Gastrocnemius medialis (tissue), 4 donors: Measurements from ENCODE around the gene DCAF4.
"Not testable (repeated sequence)": the region's sequence is repeated elsewhere in the genome, so short reads cannot be mapped to it uniquely, and the experiment has no call there.

Experiments used
- POLR2A ChIP-seq, 2 donors: fragments of 450-650 bp; IDR thresholded peaks; one replicate each; pipeline ENCODE4 v1.6.1; 2017; ENCODE audit warnings: antibody characterized with exemption in 2 of 2, mild to moderate bottlenecking in 2 of 2, moderate library complexity in 2 of 2
- TF ChIP-seq, protein P1 (sequence below), 5 experiments: fragments of 450-650 bp in 3 of 5; fragments of 200-600 bp in 2 of 5; sonication (generic) in 2 of 5; IDR thresholded peaks in 4 of 5; conservative IDR thresholded peaks in 1 of 5; 1 replicate in 4 of 5; 2 replicates in 1 of 5; pipeline ENCODE4 v1.5.1; 2016 to 2019; ENCODE audit warnings: antibody characterized with exemption in 5 of 5, mild to moderate bottlenecking in 3 of 5, moderate library complexity in 3 of 5

DNA sequence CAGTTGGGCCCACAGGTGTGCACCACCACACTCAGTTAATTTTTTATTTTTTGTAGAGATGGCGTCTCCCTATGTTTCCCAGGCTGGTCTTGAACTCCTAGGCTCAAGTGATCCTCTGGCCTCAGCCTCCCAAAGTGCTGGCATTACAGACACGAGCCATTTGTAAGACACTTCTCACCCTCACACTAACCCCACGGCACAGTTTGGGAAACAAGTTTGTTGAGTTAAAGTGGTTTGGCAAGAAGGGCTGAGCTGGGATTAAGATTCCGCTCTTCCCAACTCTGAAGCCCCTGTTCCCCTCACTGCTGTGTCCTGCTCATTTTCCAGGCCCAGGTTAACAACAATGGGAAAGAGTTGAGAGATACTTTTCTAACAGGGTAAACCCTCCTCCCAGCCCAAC, 34.8 kb downstream of the DCAF4 start:
- not testable (repeated sequence) for TF ChIP-seq POLR2A (IDR thresholded peaks at IDR 0.05)
- TF ChIP-seq, protein P1, sequence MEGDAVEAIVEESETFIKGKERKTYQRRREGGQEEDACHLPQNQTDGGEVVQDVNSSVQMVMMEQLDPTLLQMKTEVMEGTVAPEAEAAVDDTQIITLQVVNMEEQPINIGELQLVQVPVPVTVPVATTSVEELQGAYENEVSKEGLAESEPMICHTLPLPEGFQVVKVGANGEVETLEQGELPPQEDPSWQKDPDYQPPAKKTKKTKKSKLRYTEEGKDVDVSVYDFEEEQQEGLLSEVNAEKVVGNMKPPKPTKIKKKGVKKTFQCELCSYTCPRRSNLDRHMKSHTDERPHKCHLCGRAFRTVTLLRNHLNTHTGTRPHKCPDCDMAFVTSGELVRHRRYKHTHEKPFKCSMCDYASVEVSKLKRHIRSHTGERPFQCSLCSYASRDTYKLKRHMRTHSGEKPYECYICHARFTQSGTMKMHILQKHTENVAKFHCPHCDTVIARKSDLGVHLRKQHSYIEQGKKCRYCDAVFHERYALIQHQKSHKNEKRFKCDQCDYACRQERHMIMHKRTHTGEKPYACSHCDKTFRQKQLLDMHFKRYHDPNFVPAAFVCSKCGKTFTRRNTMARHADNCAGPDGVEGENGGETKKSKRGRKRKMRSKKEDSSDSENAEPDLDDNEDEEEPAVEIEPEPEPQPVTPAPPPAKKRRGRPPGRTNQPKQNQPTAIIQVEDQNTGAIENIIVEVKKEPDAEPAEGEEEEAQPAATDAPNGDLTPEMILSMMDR (IDR thresholded peaks at IDR 0.05 in 4 of 5, conservative IDR thresholded peaks at IDR 0.05 in 1 of 5) = not testable (repeated sequence)
